Measurements from ENCODE around the gene PRDM2. TPM values are rescaled to one million over a fixed set of nuclear protein-coding genes. Genes with fewer than 3 reads are reported as not detected.

The PRDM2 gene
- total RNA-seq, 4 donors from 2014 or later: 34.7 to 70.1 (median 53.0) TPM

DNA sequence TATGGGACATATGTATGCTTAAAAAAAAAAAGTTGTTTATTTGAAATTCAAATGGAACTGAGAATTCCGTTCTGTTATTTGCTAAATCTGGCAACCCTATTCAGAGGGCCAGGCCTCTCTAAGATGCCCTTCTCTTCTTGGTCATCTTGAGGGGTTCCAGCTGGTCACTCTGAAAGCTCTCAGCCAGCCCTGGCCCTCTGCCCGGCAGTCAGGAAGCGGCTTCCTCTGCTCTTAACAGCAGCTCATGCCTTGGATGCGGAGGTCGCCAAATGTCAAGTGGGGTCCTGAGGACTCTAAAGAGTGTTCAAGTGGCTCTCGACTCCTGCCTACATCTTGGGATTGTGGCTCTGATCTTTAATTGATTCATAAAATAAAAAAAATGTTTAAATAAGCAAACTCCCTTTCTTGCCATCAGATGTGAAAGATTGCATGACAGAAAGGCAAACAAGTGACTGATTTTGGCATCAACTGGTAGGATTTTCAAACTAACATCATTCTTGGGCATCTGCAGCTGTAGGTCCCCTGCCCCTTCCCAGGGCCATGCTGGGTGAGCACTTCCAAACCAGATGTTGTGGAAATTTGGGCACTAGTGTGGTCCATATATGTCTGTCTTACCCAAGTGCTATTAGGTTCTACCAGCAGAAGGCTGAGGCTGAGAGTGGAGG, 130.8 kb downstream of the PRDM2 start:
- Histone ChIP-seq H3K4me1 (peaks cover 0 to 27% (median 0%) of the 10 kb centered on the region in 4 donors), H3K27ac (no peak overlapping the region), H3K9me3 (no peaks in the 10 kb centered on the region), H3K36me3 (no peaks in the 10 kb centered on the region), H3K4me3 (no peak overlapping the region), H3K27me3 (no peaks in the 10 kb centered on the region)
- no peak for TF ChIP-seq CTCF (IDR thresholded peaks at IDR 0.05)
- no peak for TF ChIP-seq POLR2A (IDR thresholded peaks at IDR 0.05)
- peak in 1 of 3 donors; percentile 52 for DNase-seq

- Histone ChIP-seq H3K27me3 (no peaks in the 10 kb centered on the region), H3K36me3 (no peaks in the 10 kb centered on the region), H3K9me3 (no peaks in the 10 kb centered on the region), H3K4me3 (no peak overlapping the region), H3K27ac (no peak overlapping the region), H3K4me1 (peaks cover 0 to 27% (median 0%) of the 10 kb centered on the region in 4 donors)
- no peak for DNase-seq
- TF ChIP-seq POLR2A (IDR thresholded peaks at IDR 0.05): no peak
- no peak for TF ChIP-seq CTCF (IDR thresholded peaks at IDR 0.05)
These were observed 132.1 kb downstream of the PRDM2 start for GRCh38 chr1:13832100-13832499.

DNA sequence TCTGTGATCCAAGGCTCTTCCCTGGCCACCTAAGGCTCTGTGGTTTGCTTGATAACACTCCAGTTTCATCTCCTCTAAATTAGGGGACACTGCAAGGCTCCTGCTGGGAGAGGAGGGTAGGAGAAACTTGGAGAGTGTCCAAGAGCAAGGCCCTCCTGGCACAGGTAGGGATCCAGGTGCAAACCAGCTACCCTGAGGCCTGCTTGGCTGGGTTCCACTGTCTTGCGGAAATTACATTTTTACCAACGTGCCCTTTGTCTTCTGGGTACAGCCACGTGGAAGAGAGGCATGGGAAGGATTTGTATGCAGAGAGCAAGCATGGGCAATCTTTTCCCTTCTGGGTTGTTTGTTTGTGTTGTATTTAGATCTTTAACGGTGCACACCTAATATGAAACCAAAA, 132.5 kb downstream of the PRDM2 start:
- H3K4me3 ChIP-seq: no peak overlapping the region
- no peaks in the 10 kb centered on the region for H3K27me3 ChIP-seq
- no peaks in the 10 kb centered on the region for H3K9me3 ChIP-seq
- no peak for DNase-seq
- no peak for TF ChIP-seq POLR2A (IDR thresholded peaks at IDR 0.05)
- no peak for TF ChIP-seq CTCF (IDR thresholded peaks at IDR 0.05)
- H3K36me3 ChIP-seq: no peaks in the 10 kb centered on the region
- no peak overlapping the region for H3K27ac ChIP-seq
- peaks cover 0 to 27% (median 0%) of the 10 kb centered on the region in 4 donors for H3K4me1 ChIP-seq

GRCh38 chr1:13836136-13836535, 136.1 kb downstream of the PRDM2 start:
- DNase-seq: no peak
- H3K4me3 ChIP-seq: no peak overlapping the region
- no peak for TF ChIP-seq CTCF (IDR thresholded peaks at IDR 0.05)
- TF ChIP-seq POLR2A (IDR thresholded peaks at IDR 0.05): no peak
- H3K27me3 ChIP-seq: no peaks in the 10 kb centered on the region
- no peaks in the 10 kb centered on the region for H3K9me3 ChIP-seq
- peaks cover 0 to 12% (median 0%) of the 10 kb centered on the region in 4 donors for H3K4me1 ChIP-seq
- no peaks in the 10 kb centered on the region for H3K36me3 ChIP-seq
- H3K27ac ChIP-seq: no peak overlapping the region

GRCh38 chr1:13836631-13837030, 136.6 kb downstream of the PRDM2 start:
- no peak for TF ChIP-seq CTCF (IDR thresholded peaks at IDR 0.05)
- TF ChIP-seq POLR2A (IDR thresholded peaks at IDR 0.05): no peak

More at GRCh38 chr1:13836631-13837030, 136.6 kb downstream of the PRDM2 start:
- H3K4me1 ChIP-seq: peaks cover 0 to 12% (median 0%) of the 10 kb centered on the region in 4 donors
- no peaks in the 10 kb centered on the region for H3K36me3 ChIP-seq
- no peak overlapping the region for H3K27ac ChIP-seq
- no peak overlapping the region for H3K4me3 ChIP-seq
- H3K27me3 ChIP-seq: no peaks in the 10 kb centered on the region
- no peak for DNase-seq
- no peaks in the 10 kb centered on the region for H3K9me3 ChIP-seq

Measured in Peyer's patch (tissue), 4 donors.